Gastroesophageal sphincter (tissue), 3 donors: ENCODE data around the gene HEPACAM.

Experiments
- CTCF ChIP-seq, 4 experiments: fragments of 200-600 bp in 2 of 4; fragments of 450-650 bp in 2 of 4; sonication (generic) in 1 of 4; IDR thresholded peaks; one replicate each; pipeline ENCODE4 v1.5.1; 2017 to 2019; ENCODE audit warnings: antibody characterized with exemption in 4 of 4, mild to moderate bottlenecking in 2 of 4, moderate library complexity in 2 of 4
- POLR2A ChIP-seq, 2 donors: fragments of 450-650 bp; IDR thresholded peaks; one replicate each; pipeline ENCODE4 v1.6.1; 2017; ENCODE audit warnings: antibody characterized with exemption in 2 of 2, mild to moderate bottlenecking in 2 of 2, moderate library complexity in 1 of 2

- TF ChIP-seq CTCF (IDR thresholded peaks at IDR 0.05): no peak
- TF ChIP-seq POLR2A (IDR thresholded peaks at IDR 0.05): no peak
These were observed 63.1 kb downstream of the HEPACAM start for GRCh38 chr11:124872741-124873140.
